Measurements from ENCODE around the gene REXO1. TPM values are rescaled to one million over a fixed set of nuclear protein-coding genes. Genes with fewer than 3 reads are reported as not detected.

Gene REXO1
- total and polyA plus RNA-seq, 9 of the 15 experiments (the other 6 are each of a cell fraction or from before 2014, with no cell fraction given): 0.04 to 63.3 (median 15.8) TPM

DNA sequence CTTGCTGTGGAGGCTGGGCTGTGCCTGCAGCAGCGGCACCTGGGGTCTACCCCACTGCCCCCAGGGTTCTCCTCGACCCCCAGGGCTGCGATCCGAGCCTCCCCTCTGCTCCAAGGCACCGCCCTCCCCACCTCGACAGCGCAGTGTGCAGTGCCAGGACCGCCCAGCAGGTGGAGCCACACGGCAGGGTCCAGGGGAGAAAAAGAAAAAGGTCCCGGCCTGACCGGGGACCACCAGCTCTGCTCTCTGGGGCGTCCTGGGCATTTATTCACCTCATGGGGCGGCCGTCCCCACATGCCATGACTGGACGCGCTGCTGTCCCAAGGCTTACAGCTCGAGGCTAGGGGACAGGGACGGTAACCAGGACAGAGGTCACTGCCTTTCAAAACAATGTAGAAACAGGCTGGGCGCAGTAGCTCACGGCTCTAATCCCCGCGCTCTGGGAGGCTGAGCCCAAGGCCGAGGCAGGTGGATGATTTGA, 10.6 kb downstream of the REXO1 start (continued):
- no peak for TF ChIP-seq ATF3 (IDR thresholded peaks at IDR 0.05)
- TF ChIP-seq ATF3 (CRISPR knock-in tag; conservative IDR thresholded peaks at IDR 0.05): no peak
- TF ChIP-seq KDM4B (IDR thresholded peaks at IDR 0.05; ENCODE audit: borderline replicate concordance in 2 of 2, low read depth in 1 of 2): no peak
- no peak for TF ChIP-seq ZNF184 (CRISPR knock-in tag; IDR thresholded peaks at IDR 0.05)
- no peak for TF ChIP-seq ELF1 (tag; IDR thresholded peaks at IDR 0.05)
- TF ChIP-seq ZNF384 (IDR thresholded peaks at IDR 0.05; ENCODE audit: low read depth, low read length): 0 out of 2 replicates have a peak, but pooled peaks have one; percentile 50
- peak; percentile 22 for TF ChIP-seq RBM22 (IDR thresholded peaks at IDR 0.05; ENCODE audit: low read depth, low read length, poor library complexity, severe bottlenecking)
- no peak for TF ChIP-seq ID3 (CRISPR knock-in tag; IDR thresholded peaks at IDR 0.05)
- TF ChIP-seq ID3 (tag; IDR thresholded peaks at IDR 0.05): peak; percentile 2; the same call in 1 of the 2 replicates
- TF ChIP-seq VEZF1 (CRISPR knock-in tag; IDR thresholded peaks at IDR 0.05): 0 out of 2 replicates have a peak, but pooled peaks have one; percentile 12
- TF ChIP-seq COPS2 (conservative IDR thresholded peaks at IDR 0.05): no peak
- no peak for TF ChIP-seq SAP30 (IDR thresholded peaks at IDR 0.05; ENCODE audit: borderline replicate concordance, insufficient read depth, low read depth, low read length, poor library complexity, severe bottlenecking)
- no peak for TF ChIP-seq MTA1 (IDR thresholded peaks at IDR 0.05; ENCODE audit: borderline replicate concordance)
- no peak for TF ChIP-seq DACH1 (IDR thresholded peaks at IDR 0.05; ENCODE audit: partially characterized antibody)
- TF ChIP-seq, protein P1, sequence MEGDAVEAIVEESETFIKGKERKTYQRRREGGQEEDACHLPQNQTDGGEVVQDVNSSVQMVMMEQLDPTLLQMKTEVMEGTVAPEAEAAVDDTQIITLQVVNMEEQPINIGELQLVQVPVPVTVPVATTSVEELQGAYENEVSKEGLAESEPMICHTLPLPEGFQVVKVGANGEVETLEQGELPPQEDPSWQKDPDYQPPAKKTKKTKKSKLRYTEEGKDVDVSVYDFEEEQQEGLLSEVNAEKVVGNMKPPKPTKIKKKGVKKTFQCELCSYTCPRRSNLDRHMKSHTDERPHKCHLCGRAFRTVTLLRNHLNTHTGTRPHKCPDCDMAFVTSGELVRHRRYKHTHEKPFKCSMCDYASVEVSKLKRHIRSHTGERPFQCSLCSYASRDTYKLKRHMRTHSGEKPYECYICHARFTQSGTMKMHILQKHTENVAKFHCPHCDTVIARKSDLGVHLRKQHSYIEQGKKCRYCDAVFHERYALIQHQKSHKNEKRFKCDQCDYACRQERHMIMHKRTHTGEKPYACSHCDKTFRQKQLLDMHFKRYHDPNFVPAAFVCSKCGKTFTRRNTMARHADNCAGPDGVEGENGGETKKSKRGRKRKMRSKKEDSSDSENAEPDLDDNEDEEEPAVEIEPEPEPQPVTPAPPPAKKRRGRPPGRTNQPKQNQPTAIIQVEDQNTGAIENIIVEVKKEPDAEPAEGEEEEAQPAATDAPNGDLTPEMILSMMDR (IDR thresholded peaks at IDR 0.05 in 2 of 3, conservative IDR thresholded peaks at IDR 0.05 in 1 of 3; ENCODE audit: insufficient read depth in 2 of 3, low read depth in 1 of 3, low read length in 3 of 3): peak; percentile 86 to 95 (median 87)
- no peak for TF ChIP-seq MAFG (tag; conservative IDR thresholded peaks at IDR 0.05)
- no peak for TF ChIP-seq BRCA1 (IDR thresholded peaks at IDR 0.05)
- TF ChIP-seq BRCA1 (CRISPR knock-in tag; IDR thresholded peaks at IDR 0.05): no peak
- TF ChIP-seq, protein P2, sequence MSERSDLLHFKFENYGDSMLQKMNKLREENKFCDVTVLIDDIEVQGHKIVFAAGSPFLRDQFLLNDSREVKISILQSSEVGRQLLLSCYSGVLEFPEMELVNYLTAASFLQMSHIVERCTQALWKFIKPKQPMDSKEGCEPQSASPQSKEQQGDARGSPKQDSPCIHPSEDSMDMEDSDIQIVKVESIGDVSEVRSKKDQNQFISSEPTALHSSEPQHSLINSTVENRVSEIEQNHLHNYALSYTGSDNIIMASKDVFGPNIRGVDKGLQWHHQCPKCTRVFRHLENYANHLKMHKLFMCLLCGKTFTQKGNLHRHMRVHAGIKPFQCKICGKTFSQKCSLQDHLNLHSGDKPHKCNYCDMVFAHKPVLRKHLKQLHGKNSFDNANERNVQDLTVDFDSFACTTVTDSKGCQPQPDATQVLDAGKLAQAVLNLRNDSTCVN (CRISPR knock-in tag; IDR thresholded peaks at IDR 0.05): no peak
- TF ChIP-seq ZNF263 (CRISPR knock-in tag; IDR thresholded peaks at IDR 0.05; ENCODE audit: borderline replicate concordance): peak; percentile 58; the same call in 1 of the 2 replicates
- TF ChIP-seq CTBP1 (IDR thresholded peaks at IDR 0.05; ENCODE audit: borderline replicate concordance): peak; percentile 46; the same call in 1 of the 2 replicates
- peak; percentile 55; the same call in 1 of the 2 replicates for TF ChIP-seq TFAP4 (CRISPR knock-in tag; IDR thresholded peaks at IDR 0.05; ENCODE audit: borderline replicate concordance)

Measured in K562 (cell line).